Hypothalamus (tissue), 51 donors: Measurements from ENCODE around the gene GPR132.

Experiments used
- DNase-seq, 51 donors: peaks; one replicate each; lab custom pipeline; 2025; lab: John Stamatoyannopoulos, UW

Gene GPR132

GRCh38 chr14:105026033-105026785 is 39.0 kb downstream of the GPR132 start:
- no peak for DNase-seq

GRCh38 chr14:105025429-105025828 is 39.8 kb downstream of the GPR132 start:
- DNase-seq = no peak

GRCh38 chr14:105023791-105024480 is 41.3 kb downstream of the GPR132 start:
- no peak for DNase-seq

- DNase-seq = no peak
Observed at GRCh38 chr14:105023144-105023543, 42.1 kb downstream of the GPR132 start.

- no peak for DNase-seq
Observed at GRCh38 chr14:105022276-105022670, 43.0 kb downstream of the GPR132 start.

- peak in 5 of 51 donors; percentile 6 to 47 (median 36) for DNase-seq
Observed at GRCh38 chr14:105021656-105022275, 43.5 kb downstream of the GPR132 start.

GRCh38 chr14:105020815-105021655 is 44.2 kb downstream of the GPR132 start, which contains the start of gene CDCA4:
Gene CDCA4 (minus strand): TSS chr14:105021083. CDS start chr14:105011929, 9,154 bp downstream.
- peak; percentile 44 to 100 (median 94) for DNase-seq

GRCh38 chr14:105019861-105020814 is 45.1 kb downstream of the GPR132 start:
- DNase-seq = peak in 2 of 51 donors; percentile 25 to 29

- no peak for DNase-seq
Observed at GRCh38 chr14:105018414-105018813, 46.8 kb downstream of the GPR132 start.

- no peak for DNase-seq
Observed at GRCh38 chr14:105015905-105016304, 49.3 kb downstream of the GPR132 start.

- no peak for DNase-seq
Observed at GRCh38 chr14:105015242-105015641, 50.0 kb downstream of the GPR132 start.

- DNase-seq = no peak
Observed at GRCh38 chr14:105014631-105015030, 50.6 kb downstream of the GPR132 start.

GRCh38 chr14:105014032-105014431 is 51.2 kb downstream of the GPR132 start:
- DNase-seq = no peak

GRCh38 chr14:105013150-105013785 is 52.0 kb downstream of the GPR132 start:
- DNase-seq = peak in 11 of 51 donors; percentile 3 to 44 (median 23)

- DNase-seq = no peak
Observed at GRCh38 chr14:105012171-105012985, 52.9 kb downstream of the GPR132 start.

- no peak for DNase-seq
Observed at GRCh38 chr14:105011312-105011990, 53.8 kb downstream of the GPR132 start.

- DNase-seq = no peak
Observed at GRCh38 chr14:105010891-105011291, 54.3 kb downstream of the GPR132 start.
